Parathyroid adenoma (tissue), 2 donors: Measurements from ENCODE around the gene FANCD2OS.

ENCODE experiments used
- H2AFZ ChIP-seq: fragments of 300-600 bp; sonication (generic); one replicate; pipeline ENCODE4 v1.7.0; 2017; ENCODE audit warnings: antibody characterized with exemption, mild to moderate bottlenecking
- H3K27ac ChIP-seq: fragments of 300-600 bp; sonication (generic); one replicate; pipeline ENCODE4 v1.7.0; 2017
- H3K27me3 ChIP-seq: fragments of 300-600 bp; sonication (generic); one replicate; pipeline ENCODE4 v1.7.0; 2017; ENCODE audit warnings: low read length; ENCODE audit not compliant: control insufficient read depth, insufficient read depth
- H3K36me3 ChIP-seq: fragments of 300-600 bp; sonication (generic); one replicate; pipeline ENCODE4 v1.7.0; 2017; ENCODE audit warnings: low read length; ENCODE audit not compliant: control insufficient read depth, insufficient read depth
- H3K4me1 ChIP-seq: fragments of 300-600 bp; sonication (generic); one replicate; pipeline ENCODE4 v1.7.0; 2017; ENCODE audit warnings: control low read depth
- H3K4me2 ChIP-seq: fragments of 300-600 bp; sonication (generic); one replicate; pipeline ENCODE4 v1.7.0; 2017; ENCODE audit warnings: low read length
- H3K4me3 ChIP-seq: fragments of 300-600 bp; sonication (generic); one replicate; pipeline ENCODE4 v1.7.0; 2017; ENCODE audit warnings: low read depth, low read length
- H3K79me2 ChIP-seq: fragments of 300-600 bp; sonication (generic); one replicate; pipeline ENCODE4 v1.7.0; 2017; ENCODE audit warnings: control low read depth
- H3K9ac ChIP-seq: fragments of 300-600 bp; sonication (generic); one replicate; pipeline ENCODE4 v1.7.0; 2017; ENCODE audit warnings: mild to moderate bottlenecking
- H3K9me3 ChIP-seq: fragments of 300-600 bp; sonication (generic); one replicate; pipeline ENCODE4 v1.7.0; 2017; ENCODE audit warnings: low read length; ENCODE audit not compliant: control insufficient read depth
- CTCF ChIP-seq: fragments of 300-600 bp; sonication (generic); IDR thresholded peaks from one replicate; pipeline ENCODE4 v1.7.0; 2017; ENCODE audit warnings: antibody characterized with exemption, mild to moderate bottlenecking
- donor health status: primary hyperparathyroidism.

Gene FANCD2OS

GRCh38 chr3:10150987-10151386 is 42.9 kb upstream of the FANCD2OS start:
- H3K4me1 ChIP-seq, result no peaks in the 10 kb centered on the region
- no peaks in the 10 kb centered on the region for H3K79me2 ChIP-seq
- no peaks in the 10 kb centered on the region for H3K36me3 ChIP-seq
- no peak overlapping the region for H3K27ac ChIP-seq
- H3K4me3 ChIP-seq, result no peak overlapping the region
- no peak overlapping the region for H3K4me2 ChIP-seq
- H2AFZ ChIP-seq, result no peak overlapping the region
- no peak for TF ChIP-seq CTCF
- no peak overlapping the region for H3K9ac ChIP-seq
- no peaks in the 10 kb centered on the region for H3K27me3 ChIP-seq
- H3K9me3 ChIP-seq, result no peaks in the 10 kb centered on the region

DNA sequence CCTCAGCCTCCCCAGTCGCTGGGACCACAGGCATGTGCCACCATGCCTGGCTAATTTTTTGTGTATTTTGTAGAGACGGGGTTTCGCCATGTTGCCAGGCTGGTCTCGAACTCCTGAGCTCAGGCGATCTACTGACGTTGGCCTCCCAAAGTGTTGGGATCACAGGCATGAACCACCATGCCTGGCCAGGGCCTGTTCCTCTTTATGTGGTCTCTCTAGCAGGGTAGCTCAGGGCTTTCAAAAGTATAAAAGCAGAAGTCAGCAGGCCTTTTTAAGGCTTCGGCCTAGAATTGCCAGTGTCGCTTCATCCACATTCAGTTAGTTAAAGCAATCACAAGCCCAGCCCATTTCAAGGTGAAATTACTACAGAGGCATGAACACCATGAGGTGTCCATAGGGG is 41.2 kb upstream of the FANCD2OS start:
- Histone ChIP-seq H3K9me3 (no peaks in the 10 kb centered on the region), H3K4me2 (no peak overlapping the region), H3K4me1 (no peaks in the 10 kb centered on the region), H2AFZ (no peak overlapping the region), H3K9ac (no peak overlapping the region), H3K27ac (no peak overlapping the region), H3K4me3 (no peak overlapping the region), H3K79me2 (no peaks in the 10 kb centered on the region), H3K27me3 (no peaks in the 10 kb centered on the region), H3K36me3 (no peaks in the 10 kb centered on the region)
- no peak for TF ChIP-seq CTCF

GRCh38 chr3:10145685-10146084 is 37.6 kb upstream of the FANCD2OS start:
- H3K9ac ChIP-seq, result no peak overlapping the region
- no peaks in the 10 kb centered on the region for H3K9me3 ChIP-seq
- H2AFZ ChIP-seq, result no peak overlapping the region
- no peaks in the 10 kb centered on the region for H3K27me3 ChIP-seq
- peaks cover 8% of the 10 kb centered on the region for H3K79me2 ChIP-seq
- no peak overlapping the region for H3K4me2 ChIP-seq
- H3K4me1 ChIP-seq, result peaks cover 5% of the 10 kb centered on the region
- no peak for TF ChIP-seq CTCF
- no peak overlapping the region for H3K27ac ChIP-seq
- no peaks in the 10 kb centered on the region for H3K36me3 ChIP-seq
- H3K4me3 ChIP-seq, result no peak overlapping the region

- no peaks in the 10 kb centered on the region for H3K36me3 ChIP-seq
- H3K27ac ChIP-seq, result no peak overlapping the region
- no peaks in the 10 kb centered on the region for H3K27me3 ChIP-seq
- H3K9me3 ChIP-seq, result no peaks in the 10 kb centered on the region
- no peak for TF ChIP-seq CTCF
- H3K9ac ChIP-seq, result no peak overlapping the region
- H3K79me2 ChIP-seq, result peaks cover 8% of the 10 kb centered on the region
- peak overlapping the region; percentile 63 for H3K4me2 ChIP-seq
- H3K4me1 ChIP-seq, result peaks cover 5% of the 10 kb centered on the region
- peak overlapping the region; percentile 68 for H3K4me3 ChIP-seq
- H2AFZ ChIP-seq, result no peak overlapping the region
Observed at GRCh38 chr3:10142707-10143560, 34.9 kb upstream of the FANCD2OS start.
